Measurements from ENCODE around the gene PDXK. TPM values are rescaled to one million over a fixed set of nuclear protein-coding genes. Genes with fewer than 3 reads are reported as not detected.
"Not testable (repeated sequence)": the region's sequence is repeated elsewhere in the genome, so short reads cannot be mapped to it uniquely, and the experiment has no call there.

Gene PDXK
- total and polyA plus RNA-seq, 5 experiments from 2014 or later = 27.1 to 60.6 (median 36.0) TPM

GRCh38 chr21:43701936-43702784 is 16.8 kb upstream of the PDXK start:
- Mint-ChIP-seq H3K27me3 (no peaks in the 10 kb centered on the region), H3K9me3 (peaks cover 0 to 14% (median 2%) of the 10 kb centered on the region in 9 donors), H3K27ac (peak overlapping the region in 2 of 10 donors; percentile 17 to 63), H3K4me1 (peaks cover 11 to 26% (median 18%) of the 10 kb centered on the region in 4 donors), H3K36me3 (peaks cover 0 to 8% (median 7%) of the 10 kb centered on the region in 3 donors), H3K4me3 (peak overlapping the region; percentile 40 to 85 (median 62))
- DNase-seq = no peak
- POLR2A ChIA-PET = interaction anchor here (1.4 kb wide), 1 partner anchor 18 kb away, joined by 3 read pairs; no protein-coding TSS in a partner anchor
- ATAC-seq = no peak

- Mint-ChIP-seq H3K9me3 (peaks cover 0 to 9% (median 2%) of the 10 kb centered on the region in 9 donors), H3K36me3 (peaks cover 0 to 4% (median 3%) of the 10 kb centered on the region in 3 donors), H3K27ac (peak overlapping the region in 5 of 10 donors; percentile 17 to 70 (median 57)), H3K4me3 (peak overlapping the region; percentile 40 to 85 (median 62)), H3K4me1 (peaks cover 11 to 23% (median 15%) of the 10 kb centered on the region in 4 donors), H3K27me3 (no peaks in the 10 kb centered on the region)
- ATAC-seq (peak; percentile 10 to 28), DNase-seq (no peak)
- POLR2A ChIA-PET = no interaction called here
Measured at GRCh38 chr21:43702785-43703034, 16.2 kb upstream of the PDXK start.

GRCh38 chr21:43703035-43703880 is 15.7 kb upstream of the PDXK start:
- ATAC-seq = peak; percentile 81 to 82
- Mint-ChIP-seq H3K9me3 (peaks cover 0 to 5% (median 0%) of the 10 kb centered on the region in 9 donors), H3K27me3 (no peaks in the 10 kb centered on the region), H3K36me3 (peaks cover 0 to 2% (median 0%) of the 10 kb centered on the region in 3 donors), H3K4me1 (peaks cover 10 to 20% (median 12%) of the 10 kb centered on the region in 4 donors), H3K4me3 (peak overlapping the region; percentile 40 to 85 (median 62)), H3K27ac (peak overlapping the region in 5 of 10 donors; percentile 17 to 70 (median 57))
- DNase-seq = peak in 7 of 10 donors; percentile 12 to 40 (median 24)
- POLR2A ChIA-PET = no interaction called here

- no peak for ATAC-seq
- Mint-ChIP-seq H3K4me1 (peaks cover 3 to 10% (median 10%) of the 10 kb centered on the region in 4 donors), H3K4me3 (no peak overlapping the region), H3K9me3 (no peaks in the 10 kb centered on the region), H3K27me3 (peaks cover 0 to 2% (median 0%) of the 10 kb centered on the region in 5 donors), H3K27ac (no peak overlapping the region), H3K36me3 (no peaks in the 10 kb centered on the region)
- POLR2A ChIA-PET = interaction anchor here (1.2 kb wide), 1 partner anchor 22 kb away, joined by 3 read pairs; no protein-coding TSS in a partner anchor
- no peak for DNase-seq
Measured at GRCh38 chr21:43707462-43707861, 11.5 kb upstream of the PDXK start.

- no peak overlapping the region for H3K4me3 Mint-ChIP-seq
- ATAC-seq (no peak), DNase-seq (no peak)
- H3K9me3 Mint-ChIP-seq = no peaks in the 10 kb centered on the region
- POLR2A ChIA-PET = no interaction called here
- no peaks in the 10 kb centered on the region for H3K4me1 Mint-ChIP-seq
- H3K27me3 Mint-ChIP-seq = peaks cover 0 to 2% (median 0%) of the 10 kb centered on the region in 5 donors
- H3K27ac Mint-ChIP-seq = no peak overlapping the region
- no peaks in the 10 kb centered on the region for H3K36me3 Mint-ChIP-seq
Measured at GRCh38 chr21:43708745-43709381, 10.1 kb upstream of the PDXK start.

GRCh38 chr21:43712268-43712942 is 6.5 kb upstream of the PDXK start:
- POLR2A ChIA-PET = no interaction called here
- peak overlapping the region in 1 of 10 donors; percentile 60 for H3K27ac Mint-ChIP-seq
- H3K27me3 Mint-ChIP-seq = peaks cover 0 to 2% (median 0%) of the 10 kb centered on the region in 5 donors
- peaks cover 0 to 12% (median 2%) of the 10 kb centered on the region in 4 donors for H3K4me1 Mint-ChIP-seq
- no peaks in the 10 kb centered on the region for H3K9me3 Mint-ChIP-seq
- no peak overlapping the region for H3K4me3 Mint-ChIP-seq
- no peaks in the 10 kb centered on the region for H3K36me3 Mint-ChIP-seq
- DNase-seq (no peak), ATAC-seq (no peak)

- H3K9me3 Mint-ChIP-seq, ATAC-seq, H3K27ac Mint-ChIP-seq, POLR2A ChIA-PET, H3K4me3 Mint-ChIP-seq, DNase-seq, H3K27me3 Mint-ChIP-seq, H3K36me3 Mint-ChIP-seq: not testable (repeated sequence)
- H3K4me1 Mint-ChIP-seq = peaks cover 1 to 16% (median 4%) of the 10 kb centered on the region in 4 donors
Measured at GRCh38 chr21:43713123-43713522, 5.8 kb upstream of the PDXK start.

- Mint-ChIP-seq H3K4me3 (peak overlapping the region in 3 of 10 donors; percentile 53 to 89 (median 74)), H3K27me3 (no peaks in the 10 kb centered on the region), H3K36me3 (no peaks in the 10 kb centered on the region), H3K4me1 (peaks cover 7 to 33% (median 23%) of the 10 kb centered on the region in 4 donors), H3K9me3 (no peaks in the 10 kb centered on the region), H3K27ac (peak overlapping the region in 7 of 10 donors; percentile 27 to 71 (median 48))
- POLR2A ChIA-PET = interaction anchor here (1.1 kb wide), 1 partner anchor 57 kb away, joined by 3 read pairs; the partner anchor contains the start of gene RRP1B
- DNase-seq (no peak), ATAC-seq (no peak)
Measured at GRCh38 chr21:43716376-43717165, 2.4 kb upstream of the PDXK start.

- H3K27ac Mint-ChIP-seq = peak overlapping the region in 9 of 10 donors; percentile 40 to 93 (median 71)
Measured at GRCh38 chr21:43717166-43717853, 1.6 kb upstream of the PDXK start.

GRCh38 chr21:43717967-43718871 is 710 bp upstream of the PDXK start:
- Mint-ChIP-seq H3K36me3 (no peaks in the 10 kb centered on the region), H3K9me3 (no peaks in the 10 kb centered on the region), H3K4me3 (peak overlapping the region; percentile 79 to 89 (median 84)), H3K27ac (peak overlapping the region; percentile 40 to 93 (median 79)), H3K27me3 (no peaks in the 10 kb centered on the region), H3K4me1 (peaks cover 16 to 39% (median 34%) of the 10 kb centered on the region in 4 donors)
- ATAC-seq (no peak), DNase-seq (no peak)
- POLR2A ChIA-PET = interaction anchor here (0.6 kb wide), 1 partner anchor 25 kb away, joined by 3 read pairs; no protein-coding TSS in a partner anchor

More at GRCh38 chr21:43717166-43717853, 1.6 kb upstream of the PDXK start:
- Mint-ChIP-seq H3K4me1 (peaks cover 12 to 39% (median 29%) of the 10 kb centered on the region in 4 donors), H3K9me3 (no peaks in the 10 kb centered on the region), H3K4me3 (peak overlapping the region; percentile 49 to 89 (median 83)), H3K27me3 (no peaks in the 10 kb centered on the region), H3K36me3 (no peaks in the 10 kb centered on the region)
- ATAC-seq = no peak
- POLR2A ChIA-PET = interaction anchor here (1.1 kb wide), 1 partner anchor 58 kb away, joined by 3 read pairs; the partner anchor contains the start of gene RRP1B
- DNase-seq = no peak

All from naive thymus-derived CD8-positive, alpha-beta T cell (primary cell).